Stimulated activated CD8-positive, alpha-beta memory T cell treated with anti-CD3 and anti-CD28 coated beads, Interleukin-7, amount 100 ng/mL, for 1 hour (primary cell): ENCODE data around the gene CARD9.
A peak's percentile ranks its signal among the peaks of the same experiment; 100 is the strongest.

Experiments
- DNase-seq, 2 donors: peaks; one replicate each; pipeline ENCODE4 v3.0.0-alpha.2; 2020; ENCODE audit warnings: low read depth in 2 of 2

Gene CARD9

DNA sequence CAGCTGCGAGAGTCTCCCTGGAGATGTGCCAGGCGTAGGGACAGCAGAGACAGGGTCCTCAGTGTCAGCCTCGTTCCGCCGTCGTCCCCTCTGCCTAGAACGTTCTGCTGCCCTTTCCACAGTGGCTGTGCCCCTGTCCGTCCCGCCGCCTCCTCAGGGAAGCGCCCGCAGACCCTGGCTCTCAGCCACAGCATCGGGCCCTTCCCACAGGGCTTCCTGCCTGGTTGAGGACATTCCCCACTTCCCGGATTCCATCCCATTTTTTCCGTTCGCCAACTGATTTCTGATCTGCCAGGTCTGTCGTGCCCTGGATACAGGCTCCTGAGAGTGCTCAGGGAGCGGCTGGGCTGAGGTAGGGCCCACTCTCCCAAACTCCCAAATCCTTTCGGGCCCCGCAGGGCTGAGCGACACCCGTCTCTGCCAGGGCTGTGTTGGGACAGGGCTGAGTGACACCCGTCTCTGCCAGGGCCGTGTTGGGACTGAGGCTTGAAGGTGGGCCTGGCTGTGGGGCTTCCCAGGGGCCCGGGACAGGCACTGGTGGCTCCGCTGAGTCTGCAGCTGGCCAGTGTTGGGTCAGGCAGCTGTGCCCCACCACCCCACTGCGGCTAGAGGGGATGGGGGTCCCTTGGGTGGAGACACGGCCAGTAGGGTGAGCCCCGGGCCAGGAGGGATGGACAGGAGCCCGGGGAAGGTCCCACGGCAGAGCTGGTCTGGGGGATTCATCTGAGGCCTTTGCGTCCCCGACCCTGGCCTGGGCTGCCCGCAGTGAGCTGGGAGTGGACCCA, 25.8 kb downstream of the CARD9 start:
- no peak for DNase-seq

DNA sequence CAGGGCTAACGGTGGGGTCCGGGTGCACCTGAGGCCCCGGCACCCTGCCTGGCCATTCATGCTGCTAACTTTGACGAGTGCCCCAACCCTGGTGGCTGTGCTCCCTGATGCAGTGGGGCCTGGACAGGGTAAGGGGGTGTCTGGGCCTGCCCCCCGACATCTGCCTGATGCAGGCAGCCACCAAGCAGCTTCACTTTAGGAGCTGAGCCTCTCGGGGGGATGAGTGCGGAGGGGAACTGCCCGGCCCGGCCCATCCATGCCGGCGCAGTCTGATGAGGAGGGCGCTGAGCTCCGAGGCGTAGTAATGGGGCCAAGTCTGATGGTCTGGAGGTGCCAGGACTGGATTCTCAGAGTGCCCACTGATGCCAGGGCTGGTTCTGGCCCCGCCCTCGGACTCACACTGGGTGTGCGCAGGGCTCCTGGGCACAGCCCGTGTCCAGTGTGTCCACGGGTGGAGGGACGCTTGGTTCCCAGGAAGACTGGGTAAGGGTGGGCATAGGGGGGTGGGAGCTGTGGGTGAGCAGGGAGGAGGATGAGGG, 26.5 kb downstream of the CARD9 start:
- DNase-seq = no peak

DNA sequence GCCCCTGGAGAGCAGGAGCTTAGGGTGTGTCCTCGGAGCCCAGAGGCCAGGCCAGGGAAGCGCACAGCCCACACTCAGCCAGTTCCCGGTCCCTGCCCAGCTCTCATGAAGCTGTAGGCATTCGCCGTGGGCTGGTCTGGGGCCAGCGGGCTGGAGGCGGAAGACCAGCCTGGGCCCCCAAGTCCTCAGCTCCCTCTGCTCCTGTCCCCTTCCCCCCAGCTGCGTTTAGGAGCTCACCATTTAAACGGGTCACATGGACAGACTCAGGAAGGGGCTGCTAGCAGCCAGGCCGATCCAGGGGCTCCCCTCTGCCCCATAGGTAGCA, 27.4 kb downstream of the CARD9 start:
- no peak for DNase-seq

DNA sequence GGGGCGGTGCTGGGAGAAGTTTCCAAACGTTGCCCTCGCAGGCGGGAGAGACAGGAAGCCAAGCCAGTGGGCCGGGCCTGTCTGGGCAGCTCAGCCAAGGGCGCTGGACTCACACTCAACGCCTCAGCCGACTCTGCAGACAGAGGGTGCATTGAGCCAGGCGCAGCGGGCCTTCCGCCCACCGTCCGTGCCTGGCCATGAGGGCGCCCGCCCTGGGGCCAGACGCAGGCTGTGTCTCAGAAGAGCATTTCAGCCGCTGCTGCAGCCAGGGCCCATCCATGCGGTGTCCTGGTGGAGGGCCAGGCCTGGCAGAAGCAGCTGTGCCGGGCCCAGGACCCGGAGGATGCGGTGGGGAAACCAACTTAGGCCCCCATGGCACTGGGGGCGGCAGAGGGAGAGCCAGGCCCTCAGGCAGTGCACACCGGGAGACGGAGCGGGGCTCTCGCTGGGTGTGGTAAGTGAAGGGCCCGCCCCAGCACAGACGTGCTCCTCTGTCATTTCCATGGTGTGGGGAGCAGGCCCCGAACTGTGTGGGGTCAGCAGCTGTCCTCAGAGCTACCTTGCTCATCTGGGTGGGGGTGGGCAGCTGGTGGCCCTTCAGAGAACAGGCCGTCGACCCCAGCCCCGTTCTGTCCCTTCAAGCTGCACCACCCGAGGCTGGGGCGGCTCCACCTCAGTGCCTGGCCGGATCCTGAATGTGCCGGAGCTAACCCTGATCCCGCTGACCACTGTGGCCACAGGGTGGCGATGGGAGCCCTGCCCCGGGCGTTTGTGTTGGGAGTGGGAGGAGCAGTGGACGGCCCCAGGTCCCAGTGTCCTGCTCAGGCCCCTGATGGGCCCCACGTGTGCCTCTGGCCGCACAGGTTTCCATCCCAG, 27.9 kb downstream of the CARD9 start:
- DNase-seq = no peak

DNA sequence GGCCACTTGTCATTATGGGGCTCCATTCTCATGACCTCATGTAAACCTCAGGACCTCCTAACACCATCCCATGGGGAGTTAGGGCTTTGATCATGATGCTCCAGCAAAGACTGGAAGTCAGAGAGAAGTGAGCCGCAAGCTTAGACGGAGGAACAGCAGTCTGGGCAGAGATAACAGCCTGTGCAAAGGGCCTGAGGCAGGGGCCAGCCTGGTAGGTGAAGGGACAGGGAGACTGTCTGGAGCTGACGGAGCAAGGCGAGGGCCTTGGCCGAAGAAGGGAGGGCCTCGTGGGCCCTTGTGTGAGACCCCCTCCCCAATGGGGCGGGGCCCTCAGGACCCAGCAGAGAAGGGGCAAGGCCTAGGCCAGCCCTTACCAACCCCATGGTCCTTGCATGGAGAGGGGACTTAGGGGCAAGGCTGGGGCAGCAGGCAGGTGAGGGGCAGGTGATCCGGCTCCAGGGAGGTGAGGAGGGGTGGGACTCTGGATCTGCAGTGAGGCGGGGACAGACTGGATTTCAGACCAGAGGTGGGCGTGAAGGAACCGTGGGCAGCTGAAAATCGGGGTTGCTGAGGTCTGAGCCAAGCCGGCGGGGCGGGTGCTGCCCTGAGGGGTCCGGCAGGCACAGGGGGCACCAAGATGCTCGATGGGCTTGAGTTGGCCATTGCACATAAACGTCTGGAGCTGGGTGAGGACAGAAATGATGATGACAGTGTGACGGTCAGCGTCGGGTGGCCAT, 28.8 kb downstream of the CARD9 start:
- DNase-seq = no peak

DNA sequence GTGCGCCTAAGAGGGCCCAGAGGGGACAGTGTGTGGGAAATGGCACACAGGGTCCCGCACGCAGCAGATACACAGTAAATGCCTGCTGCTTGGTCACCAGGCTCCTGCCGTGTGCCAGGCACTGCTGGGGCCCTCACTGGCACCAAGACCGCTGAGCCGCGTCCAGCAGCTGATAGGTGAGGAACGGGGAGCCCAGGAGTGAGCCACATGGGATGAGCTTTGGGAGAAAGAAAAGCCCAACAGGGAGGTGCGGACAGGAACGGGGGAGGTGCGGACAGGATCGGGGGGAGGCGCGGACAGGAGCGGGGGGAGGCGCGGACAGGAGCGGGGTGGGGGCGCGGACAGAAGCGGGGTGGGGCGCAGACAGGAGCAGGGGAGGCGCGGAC, 29.6 kb downstream of the CARD9 start:
- DNase-seq = no peak

GRCh38 chr9:136343121-136343883, 30.2 kb downstream of the CARD9 start:
- DNase-seq = no peak

- DNase-seq = peak; percentile 16 to 35
These were observed 31.0 kb downstream of the CARD9 start for GRCh38 chr9:136342181-136343120.

DNA sequence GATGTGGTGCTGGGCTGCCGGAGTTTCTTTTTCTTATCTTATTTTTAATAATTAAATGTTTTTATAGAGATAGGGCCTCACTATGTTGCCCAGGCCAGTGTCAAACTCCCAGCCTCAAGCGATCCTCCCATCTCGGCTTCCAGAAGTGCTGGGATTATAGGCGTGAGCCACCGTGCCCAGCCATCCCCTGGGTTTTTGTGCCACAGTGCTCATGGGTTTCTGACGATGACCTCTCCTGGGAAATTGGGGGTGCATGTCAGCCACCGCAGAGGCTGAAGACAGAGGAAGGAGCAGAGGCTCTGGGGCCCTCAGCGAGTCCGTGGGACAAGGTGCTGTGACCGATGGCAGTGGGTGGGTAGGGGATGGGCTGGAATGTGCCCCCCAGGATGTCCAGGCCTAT, 31.7 kb downstream of the CARD9 start:
- DNase-seq = no peak

DNA sequence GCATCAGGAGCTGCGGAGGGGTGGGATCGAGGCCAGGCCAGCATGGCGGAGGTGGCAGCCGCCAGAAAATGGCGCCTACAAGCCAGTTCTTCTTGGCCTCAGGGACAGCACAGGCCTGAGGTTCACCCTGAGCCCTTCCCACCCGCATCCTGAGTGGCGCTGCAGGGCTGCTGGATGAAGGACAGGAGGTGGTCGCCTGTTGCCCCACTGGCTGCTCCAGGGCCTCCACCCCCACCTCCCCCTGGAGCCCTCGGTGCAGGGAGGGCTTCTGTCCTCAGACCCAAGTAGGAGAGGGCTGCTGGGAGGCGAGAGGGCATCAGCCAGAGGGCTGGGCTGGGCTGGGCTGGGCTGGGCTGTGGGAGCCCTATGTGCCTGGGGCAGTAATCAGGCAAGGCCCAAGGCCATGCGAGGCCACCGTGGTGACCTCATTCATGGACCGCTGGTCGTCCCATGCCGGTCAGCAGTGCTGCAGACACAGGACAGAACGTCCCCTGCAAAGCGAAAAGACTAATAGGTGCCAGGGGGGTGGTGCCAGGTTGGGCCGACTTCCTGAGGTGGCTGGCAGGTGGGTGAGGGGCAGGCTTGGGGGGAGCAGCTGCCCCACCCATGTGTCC, 32.3 kb downstream of the CARD9 start:
- no peak for DNase-seq

DNA sequence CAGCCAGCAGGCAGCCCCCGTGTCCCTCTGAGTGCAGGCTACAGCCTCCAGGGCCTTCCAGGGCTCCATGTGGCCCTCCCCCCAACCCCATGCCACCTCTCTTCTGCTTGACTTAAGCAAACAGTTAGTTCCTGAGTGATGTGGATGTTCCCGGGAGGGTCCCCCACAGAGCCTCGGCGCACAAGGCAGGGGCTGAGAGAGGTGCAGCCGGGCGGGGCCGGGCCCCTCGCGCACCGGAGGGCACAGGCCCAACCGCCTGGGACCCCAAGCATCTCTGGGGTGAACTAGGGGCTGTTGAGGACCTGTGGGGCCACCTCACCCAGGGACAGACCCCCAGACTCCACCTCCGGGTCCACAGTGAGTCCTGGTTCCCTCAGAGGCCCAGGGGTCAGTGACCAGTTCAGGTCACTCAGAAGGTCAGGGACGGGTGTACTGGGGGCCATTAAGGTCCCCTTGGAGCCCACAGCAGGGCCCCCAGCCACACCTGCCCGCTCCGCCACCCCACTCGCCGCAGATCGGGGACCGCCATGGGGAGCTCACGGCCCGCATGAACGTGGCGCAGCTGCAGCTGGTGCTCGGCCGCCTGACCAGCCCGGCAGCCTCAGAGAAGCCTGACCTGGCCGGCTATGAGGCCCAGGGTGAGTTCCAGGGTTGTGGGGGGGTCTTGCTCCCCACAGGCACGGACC, 33.0 kb downstream of the CARD9 start:
- DNase-seq = no peak

DNA sequence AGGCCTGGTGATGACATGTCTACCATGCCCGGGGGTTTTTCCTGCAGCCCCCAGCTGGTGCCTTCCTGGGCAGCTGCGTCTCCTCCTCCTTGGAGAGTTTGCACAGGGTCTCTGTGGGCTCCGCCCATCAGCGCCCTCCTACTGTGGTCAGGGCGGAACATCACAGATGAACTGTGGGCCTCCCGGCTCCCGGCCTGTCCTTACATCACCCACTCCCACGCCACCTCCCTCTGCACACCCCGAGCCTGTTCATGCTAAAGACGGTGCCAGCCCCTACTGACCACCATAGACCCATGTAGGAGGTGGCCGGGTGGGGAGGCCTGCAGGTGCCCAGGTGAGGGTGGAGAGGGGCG, 33.5 kb downstream of the CARD9 start:
- no peak for DNase-seq

- no peak for DNase-seq
These were observed 34.1 kb downstream of the CARD9 start for GRCh38 chr9:136339173-136339957.

- DNase-seq = no peak
These were observed 35.0 kb downstream of the CARD9 start for GRCh38 chr9:136338511-136338910.

DNA sequence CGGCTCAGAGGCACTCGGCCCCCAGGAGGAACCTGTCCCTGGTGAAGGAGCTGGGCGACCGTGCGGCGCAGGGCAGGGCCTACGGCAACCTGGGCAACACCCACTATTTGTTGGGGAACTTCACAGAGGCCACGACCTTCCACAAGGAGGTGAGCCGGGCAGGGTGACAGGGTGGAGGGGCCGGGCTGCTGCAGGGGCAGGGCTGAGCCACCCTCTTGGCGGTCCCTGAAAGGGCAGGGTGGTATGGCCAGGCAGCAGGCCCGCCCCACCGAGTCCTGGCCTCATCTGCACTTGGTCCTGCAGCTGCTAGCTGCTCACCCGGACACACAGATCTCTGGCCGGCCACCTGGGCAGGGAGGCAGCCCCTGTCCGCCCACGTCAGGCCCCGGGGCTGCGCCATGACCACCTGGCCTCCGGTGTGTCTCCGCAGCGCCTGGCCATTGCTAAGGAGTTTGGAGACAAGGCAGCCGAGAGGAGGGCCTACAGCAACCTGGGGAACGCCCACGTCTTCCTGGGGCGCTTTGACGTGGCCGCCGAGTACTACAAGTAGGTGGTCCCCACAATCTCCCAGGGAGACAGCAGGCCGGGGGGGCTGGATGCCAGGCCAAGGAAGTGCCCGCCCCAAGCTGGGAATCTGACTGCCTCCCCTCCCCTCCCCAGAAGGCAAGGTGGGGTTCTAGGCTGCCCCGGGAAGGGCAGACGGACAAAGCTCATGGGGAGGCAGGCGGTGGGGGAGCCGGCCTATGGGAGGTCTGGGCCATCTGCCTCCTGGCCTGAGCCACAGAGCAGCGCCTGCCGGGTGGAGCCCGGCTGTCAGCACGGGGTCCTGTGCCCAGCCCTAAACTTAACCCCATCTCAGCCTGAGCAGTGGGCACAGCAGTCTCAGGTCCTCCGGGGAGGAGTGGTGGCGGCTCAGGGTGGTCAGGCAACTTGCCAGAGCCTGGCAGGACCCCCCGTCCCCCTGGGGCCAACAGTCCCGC, 35.8 kb downstream of the CARD9 start:
- DNase-seq = no peak

GRCh38 chr9:136336881-136337280, 36.6 kb downstream of the CARD9 start:
- DNase-seq = no peak

DNA sequence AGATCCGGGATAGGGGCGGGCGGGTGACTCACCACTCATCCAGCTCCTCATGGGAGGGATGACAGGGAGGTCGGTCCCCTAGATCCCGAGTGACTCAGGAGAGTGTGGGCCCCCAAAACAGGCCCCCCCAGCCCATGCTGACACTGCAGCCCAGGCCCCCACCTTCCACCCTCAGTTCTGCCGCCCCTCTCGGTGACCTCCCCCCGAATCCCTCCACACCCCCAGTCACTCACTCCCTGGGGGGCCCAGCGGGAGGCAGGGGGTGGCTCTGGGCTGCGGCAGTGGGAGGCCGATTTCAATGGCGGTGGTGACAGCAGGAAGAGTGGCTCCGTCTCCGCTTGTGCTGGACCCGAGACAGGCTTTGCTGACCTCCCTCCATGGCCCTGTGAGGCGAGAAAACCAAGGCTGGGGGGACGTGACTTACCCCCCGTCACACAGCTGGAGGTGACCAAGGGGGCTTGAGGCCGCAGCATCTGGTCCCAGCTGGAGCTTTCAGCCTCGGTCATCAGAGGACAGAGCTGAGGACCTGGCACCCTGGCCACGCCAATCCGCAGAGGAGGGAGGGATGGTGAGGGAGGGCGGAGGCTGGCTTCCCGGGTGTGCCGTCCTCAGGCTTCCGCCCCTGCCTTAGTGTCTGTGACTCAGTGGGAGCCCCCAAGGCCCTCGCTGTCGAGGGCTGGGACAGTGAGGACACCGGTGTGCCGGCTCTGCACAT, 37.2 kb downstream of the CARD9 start:
- DNase-seq = no peak
